Cardiac fibroblast (primary cell): ENCODE results near the gene NR2C1.
"Not testable (repeated sequence)": the region's sequence is repeated elsewhere in the genome, so short reads cannot be mapped to it uniquely, and the experiment has no call there.

Experiments used
- DNase-seq, 2 donors: peaks; one replicate each; pipeline versions ENCODE4 v3.0.0 to v3.0.0-alpha.2; 2010; ENCODE audit warnings: low read depth in 2 of 2
- H3K4me3 ChIP-seq, 2 donors: replicated peaks in 1 of 2; 1 replicate in 1 of 2; 2 replicates in 1 of 2; pipeline ENCODE4 v1.5.1; 2011; ENCODE audit warnings: low read depth in 2 of 2, low read length in 2 of 2, mild to moderate bottlenecking in 2 of 2, moderate library complexity in 1 of 2
- TF ChIP-seq, protein P1 (sequence below): IDR thresholded peaks from one replicate; pipeline ENCODE4 v1.5.1; 2011; ENCODE audit warnings: low read depth, mild to moderate bottlenecking, low read length, inconsistent platforms

Gene NR2C1

DNA sequence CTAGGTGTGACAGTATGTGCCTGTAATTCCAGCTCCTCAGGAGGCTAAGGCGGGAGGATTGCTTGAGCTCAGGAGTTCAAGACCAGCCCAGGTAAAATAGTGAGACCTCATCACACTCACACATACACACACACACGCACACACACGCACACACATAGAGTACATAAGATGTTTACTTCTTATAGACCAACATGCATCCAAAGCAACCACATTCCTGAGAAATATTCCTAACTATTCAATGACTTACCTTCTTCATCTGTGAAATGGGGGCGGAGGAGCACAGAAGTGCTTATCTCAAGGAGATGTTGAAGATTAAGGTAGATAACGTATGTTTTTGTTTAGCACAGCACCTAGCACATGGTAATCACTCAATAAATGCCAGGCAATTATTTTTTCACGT lies 76.4 kb downstream of the NR2C1 start:
- H3K4me3 ChIP-seq = no peak overlapping the region
- DNase-seq = no peak
- TF ChIP-seq, protein P1, sequence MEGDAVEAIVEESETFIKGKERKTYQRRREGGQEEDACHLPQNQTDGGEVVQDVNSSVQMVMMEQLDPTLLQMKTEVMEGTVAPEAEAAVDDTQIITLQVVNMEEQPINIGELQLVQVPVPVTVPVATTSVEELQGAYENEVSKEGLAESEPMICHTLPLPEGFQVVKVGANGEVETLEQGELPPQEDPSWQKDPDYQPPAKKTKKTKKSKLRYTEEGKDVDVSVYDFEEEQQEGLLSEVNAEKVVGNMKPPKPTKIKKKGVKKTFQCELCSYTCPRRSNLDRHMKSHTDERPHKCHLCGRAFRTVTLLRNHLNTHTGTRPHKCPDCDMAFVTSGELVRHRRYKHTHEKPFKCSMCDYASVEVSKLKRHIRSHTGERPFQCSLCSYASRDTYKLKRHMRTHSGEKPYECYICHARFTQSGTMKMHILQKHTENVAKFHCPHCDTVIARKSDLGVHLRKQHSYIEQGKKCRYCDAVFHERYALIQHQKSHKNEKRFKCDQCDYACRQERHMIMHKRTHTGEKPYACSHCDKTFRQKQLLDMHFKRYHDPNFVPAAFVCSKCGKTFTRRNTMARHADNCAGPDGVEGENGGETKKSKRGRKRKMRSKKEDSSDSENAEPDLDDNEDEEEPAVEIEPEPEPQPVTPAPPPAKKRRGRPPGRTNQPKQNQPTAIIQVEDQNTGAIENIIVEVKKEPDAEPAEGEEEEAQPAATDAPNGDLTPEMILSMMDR = no peak

DNA sequence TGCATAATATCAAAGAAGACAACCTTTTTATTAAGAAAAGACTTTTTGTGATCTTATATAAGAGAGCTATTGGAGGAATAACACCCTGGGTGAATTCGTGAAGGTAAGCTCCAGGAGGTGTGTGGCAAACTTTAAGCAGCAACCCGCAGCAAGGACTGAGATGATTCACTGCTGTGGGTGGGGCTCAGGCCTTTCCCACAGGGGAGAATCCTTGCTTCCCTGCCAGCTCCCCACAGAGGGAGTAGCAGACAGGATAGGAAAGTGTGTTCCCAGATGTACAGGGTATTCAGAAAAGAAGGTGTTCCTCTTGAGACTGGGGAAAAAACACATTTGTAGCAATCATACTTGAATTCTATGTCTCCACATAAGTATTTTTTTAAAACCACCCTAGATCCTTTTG lies 79.1 kb downstream of the NR2C1 start:
- peak; percentile 50 to 75 for DNase-seq
- no peak overlapping the region for H3K4me3 ChIP-seq
- TF ChIP-seq, protein P1 = no peak

DNA sequence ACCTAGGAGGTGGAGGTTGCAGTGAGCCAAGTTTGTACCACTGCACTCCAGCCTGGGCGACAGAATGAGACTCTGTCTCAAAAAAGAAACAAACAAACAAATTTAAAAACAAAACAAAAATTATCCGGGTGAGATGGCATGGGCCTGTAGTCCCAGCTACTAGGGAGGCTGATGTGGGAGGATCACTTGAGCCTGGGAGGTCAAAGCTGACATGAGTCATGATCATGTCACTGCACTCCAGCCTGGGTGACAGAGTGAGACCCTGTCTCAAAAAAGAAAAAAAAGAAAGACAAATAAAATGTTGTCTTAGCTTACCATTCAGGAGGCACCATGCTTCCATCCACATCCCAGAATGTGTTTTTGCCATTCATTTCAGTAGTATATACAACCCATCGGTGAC lies 79.6 kb downstream of the NR2C1 start:
- H3K4me3 ChIP-seq, DNase-seq: not testable (repeated sequence)

DNA sequence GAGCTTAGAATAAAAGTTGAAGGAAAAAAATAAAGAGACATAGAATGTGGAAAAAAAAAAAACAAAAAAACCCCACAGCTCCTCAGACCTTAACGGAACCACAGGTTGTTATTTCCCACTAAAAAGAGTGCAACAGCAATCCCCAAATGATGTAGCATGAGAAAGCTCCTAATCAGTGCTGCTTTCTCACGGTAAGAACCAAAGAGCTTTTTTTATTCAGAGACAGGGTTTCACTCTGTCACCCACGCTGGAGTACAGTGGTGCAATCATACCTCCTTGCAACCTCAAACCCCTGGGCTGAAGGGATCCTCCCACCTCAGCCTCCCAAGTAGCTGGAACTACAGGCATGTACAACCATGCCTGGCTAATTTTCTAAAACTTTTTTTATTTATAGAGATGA lies 83.2 kb downstream of the NR2C1 start:
- DNase-seq = no peak
- TF ChIP-seq, protein P1 = no peak
- H3K4me3 ChIP-seq = no peak overlapping the region

DNA sequence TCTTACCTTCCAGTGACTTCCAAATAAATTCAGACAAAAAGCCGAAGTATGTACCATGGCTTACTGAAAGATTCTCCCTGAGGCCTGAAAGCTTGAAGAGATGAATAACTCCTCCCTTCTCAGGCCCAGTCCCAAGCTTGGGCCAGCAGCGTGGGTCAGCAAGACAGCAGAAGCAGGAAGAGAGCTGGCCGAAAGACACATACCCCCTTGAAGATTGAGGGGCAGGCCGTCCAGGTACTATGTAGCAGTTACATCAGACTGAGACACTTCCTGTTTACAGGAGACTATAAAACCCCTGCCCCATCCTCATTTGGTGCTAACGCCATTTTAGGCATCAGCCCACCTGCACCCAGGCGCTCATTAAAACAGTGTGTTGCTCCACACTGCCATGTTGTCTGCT lies 84.9 kb downstream of the NR2C1 start:
- TF ChIP-seq, protein P1 = no peak

DNA sequence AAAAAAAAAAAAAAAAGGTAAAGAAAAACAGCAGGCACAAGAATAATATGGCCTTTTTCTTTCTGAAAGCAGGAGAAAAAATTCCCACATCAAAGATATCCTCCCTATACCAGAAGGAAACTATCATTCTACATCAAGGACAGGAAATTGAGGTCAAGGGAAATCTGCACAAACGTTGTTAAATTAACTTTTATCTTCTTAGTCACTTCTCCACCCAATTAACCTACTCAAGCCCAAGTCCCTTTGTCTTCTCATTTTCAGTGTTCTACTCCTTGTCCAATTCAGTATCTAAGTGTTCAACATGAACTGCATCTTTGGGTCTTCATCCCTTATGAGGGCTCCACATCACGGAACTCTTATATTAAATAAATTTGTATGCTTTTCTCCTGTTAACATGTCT lies 85.6 kb downstream of the NR2C1 start:
- TF ChIP-seq, protein P1 = no peak
- no peak for DNase-seq
- H3K4me3 ChIP-seq = no peak overlapping the region

More for the DNA sequence above, 84.9 kb downstream of the NR2C1 start:
- no peak overlapping the region for H3K4me3 ChIP-seq
- no peak for DNase-seq

DNA sequence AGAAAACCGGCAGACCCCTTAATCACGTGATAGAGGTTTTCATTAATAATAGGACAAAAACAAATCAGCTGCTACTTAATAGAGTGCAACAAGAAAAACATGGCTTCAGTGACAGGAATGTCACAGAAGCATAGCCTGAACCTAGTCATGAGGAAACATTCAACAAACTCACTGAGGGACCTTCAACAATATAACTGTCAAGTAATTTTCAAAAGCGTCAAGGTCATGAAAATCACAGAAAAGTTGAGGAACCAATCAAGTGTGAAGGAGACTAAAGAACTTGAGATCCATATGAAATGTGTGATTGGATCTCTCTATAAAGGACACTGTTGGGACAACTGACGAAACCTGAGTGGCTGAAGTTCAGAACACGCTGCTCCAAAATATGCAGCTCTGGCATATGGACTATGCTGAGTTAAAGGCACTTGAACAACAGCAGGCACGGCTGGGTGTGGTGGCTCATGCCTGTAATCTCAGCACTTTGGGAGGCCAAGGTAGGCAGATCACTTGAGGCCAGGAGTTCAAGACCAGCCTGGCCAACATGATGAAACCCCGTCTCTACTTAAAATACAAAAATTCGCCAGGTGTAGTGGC lies 86.2 kb downstream of the NR2C1 start:
- TF ChIP-seq, protein P1 = no peak
- DNase-seq = no peak
- H3K4me3 ChIP-seq = no peak overlapping the region

DNA sequence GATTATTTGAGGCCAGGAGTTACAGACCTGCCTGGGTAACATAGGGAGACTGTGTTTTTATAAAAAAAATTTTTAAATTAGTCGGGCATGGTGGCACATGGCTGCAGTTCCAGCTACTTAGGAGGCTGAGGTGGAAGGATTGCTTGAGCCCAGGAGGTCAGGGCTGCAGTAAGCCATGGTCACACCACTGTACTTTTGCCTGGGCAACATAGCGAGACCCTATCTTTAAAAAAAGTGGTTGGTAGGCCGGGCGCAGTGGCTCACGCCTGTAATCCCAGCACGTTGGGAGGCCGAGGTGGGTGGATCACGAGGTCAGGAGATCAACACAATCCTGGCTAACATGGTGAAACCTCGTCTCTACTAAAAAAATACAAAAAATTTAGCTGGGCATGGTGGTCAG lies 88.3 kb downstream of the NR2C1 start:
- not testable (repeated sequence) for DNase-seq, H3K4me3 ChIP-seq
